ENCODE results near the gene IL1RAPL1. TPM values are rescaled to one million over a fixed set of nuclear protein-coding genes. Genes with fewer than 3 reads are reported as not detected.

The IL1RAPL1 gene
- polyA plus RNA-seq, 1 donor from 2014 or later: not detected

DNA sequence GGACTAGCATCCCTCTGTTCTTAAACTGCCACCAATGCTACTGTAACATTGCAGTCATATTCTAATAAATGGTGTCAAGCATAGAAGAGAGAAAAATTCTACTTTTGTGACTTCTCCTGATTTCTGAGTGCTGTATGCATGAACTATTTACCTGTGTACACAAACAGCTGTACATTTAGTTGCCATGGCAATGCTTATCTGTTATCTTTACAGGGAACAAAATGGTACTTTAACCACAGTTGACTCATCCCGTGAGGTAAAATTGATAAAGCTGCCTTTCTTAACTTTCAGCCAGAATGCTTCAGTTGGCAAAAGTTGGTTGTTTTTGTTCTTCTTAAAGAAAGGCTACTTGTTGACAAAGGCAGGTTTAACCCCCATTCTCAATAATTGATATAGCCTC lies 1040.6 kb downstream of the IL1RAPL1 start:
- Histone ChIP-seq H3K9me3 (ENCODE audit: low read length) (no peaks in the 10 kb centered on the region), H3F3A (ENCODE audit: insufficient read depth, low read length, poor library complexity, severe bottlenecking) (no peaks in the 10 kb centered on the region), H3K79me2 (replicated peaks; ENCODE audit: insufficient read depth, low read length) (no peaks in the 10 kb centered on the region), H2AFZ (ENCODE audit: low read depth, low read length) (no peak overlapping the region), H3K36me3 (ENCODE audit: insufficient read depth, low read length) (no peaks in the 10 kb centered on the region), H4K20me1 (ENCODE audit: insufficient read depth) (no peaks in the 10 kb centered on the region), H3K9me2 (ENCODE audit: insufficient read depth, low read length) (no peaks in the 10 kb centered on the region), H3K4me2 (ENCODE audit: low read length) (no peak overlapping the region), H3K4me3 (ENCODE audit: low read length) (no peak overlapping the region), H3K27ac (ENCODE audit: low read length) (no peak overlapping the region), H3K9ac (ENCODE audit: low read length) (no peak overlapping the region), H3K27me3 (ENCODE audit: insufficient read depth, low read depth, low read length) (no peaks in the 10 kb centered on the region)
- TF ChIP-seq, protein P1, sequence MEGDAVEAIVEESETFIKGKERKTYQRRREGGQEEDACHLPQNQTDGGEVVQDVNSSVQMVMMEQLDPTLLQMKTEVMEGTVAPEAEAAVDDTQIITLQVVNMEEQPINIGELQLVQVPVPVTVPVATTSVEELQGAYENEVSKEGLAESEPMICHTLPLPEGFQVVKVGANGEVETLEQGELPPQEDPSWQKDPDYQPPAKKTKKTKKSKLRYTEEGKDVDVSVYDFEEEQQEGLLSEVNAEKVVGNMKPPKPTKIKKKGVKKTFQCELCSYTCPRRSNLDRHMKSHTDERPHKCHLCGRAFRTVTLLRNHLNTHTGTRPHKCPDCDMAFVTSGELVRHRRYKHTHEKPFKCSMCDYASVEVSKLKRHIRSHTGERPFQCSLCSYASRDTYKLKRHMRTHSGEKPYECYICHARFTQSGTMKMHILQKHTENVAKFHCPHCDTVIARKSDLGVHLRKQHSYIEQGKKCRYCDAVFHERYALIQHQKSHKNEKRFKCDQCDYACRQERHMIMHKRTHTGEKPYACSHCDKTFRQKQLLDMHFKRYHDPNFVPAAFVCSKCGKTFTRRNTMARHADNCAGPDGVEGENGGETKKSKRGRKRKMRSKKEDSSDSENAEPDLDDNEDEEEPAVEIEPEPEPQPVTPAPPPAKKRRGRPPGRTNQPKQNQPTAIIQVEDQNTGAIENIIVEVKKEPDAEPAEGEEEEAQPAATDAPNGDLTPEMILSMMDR (IDR thresholded peaks at IDR 0.05; ENCODE audit: poor library complexity, severe bottlenecking): no peak
- TF ChIP-seq POLR2AphosphoS5 (IDR thresholded peaks at IDR 0.05) (no peak), RAD21 (conservative IDR thresholded peaks at IDR 0.05) (no peak), TAF1 (IDR thresholded peaks at IDR 0.05; ENCODE audit: low read depth) (no peak), EZH2 (IDR thresholded peaks at IDR 0.05; ENCODE audit: borderline replicate concordance, insufficient read depth, low read length, poor library complexity, severe bottlenecking) (no peak), MXI1 (conservative IDR thresholded peaks at IDR 0.05; ENCODE audit: poor library complexity, severe bottlenecking) (no peak), EP300 (conservative IDR thresholded peaks at IDR 0.05; ENCODE audit: poor library complexity, severe bottlenecking) (no peak), SMC3 (conservative IDR thresholded peaks at IDR 0.05; ENCODE audit: poor library complexity) (no peak)
- TF ChIP-seq, protein P2, sequence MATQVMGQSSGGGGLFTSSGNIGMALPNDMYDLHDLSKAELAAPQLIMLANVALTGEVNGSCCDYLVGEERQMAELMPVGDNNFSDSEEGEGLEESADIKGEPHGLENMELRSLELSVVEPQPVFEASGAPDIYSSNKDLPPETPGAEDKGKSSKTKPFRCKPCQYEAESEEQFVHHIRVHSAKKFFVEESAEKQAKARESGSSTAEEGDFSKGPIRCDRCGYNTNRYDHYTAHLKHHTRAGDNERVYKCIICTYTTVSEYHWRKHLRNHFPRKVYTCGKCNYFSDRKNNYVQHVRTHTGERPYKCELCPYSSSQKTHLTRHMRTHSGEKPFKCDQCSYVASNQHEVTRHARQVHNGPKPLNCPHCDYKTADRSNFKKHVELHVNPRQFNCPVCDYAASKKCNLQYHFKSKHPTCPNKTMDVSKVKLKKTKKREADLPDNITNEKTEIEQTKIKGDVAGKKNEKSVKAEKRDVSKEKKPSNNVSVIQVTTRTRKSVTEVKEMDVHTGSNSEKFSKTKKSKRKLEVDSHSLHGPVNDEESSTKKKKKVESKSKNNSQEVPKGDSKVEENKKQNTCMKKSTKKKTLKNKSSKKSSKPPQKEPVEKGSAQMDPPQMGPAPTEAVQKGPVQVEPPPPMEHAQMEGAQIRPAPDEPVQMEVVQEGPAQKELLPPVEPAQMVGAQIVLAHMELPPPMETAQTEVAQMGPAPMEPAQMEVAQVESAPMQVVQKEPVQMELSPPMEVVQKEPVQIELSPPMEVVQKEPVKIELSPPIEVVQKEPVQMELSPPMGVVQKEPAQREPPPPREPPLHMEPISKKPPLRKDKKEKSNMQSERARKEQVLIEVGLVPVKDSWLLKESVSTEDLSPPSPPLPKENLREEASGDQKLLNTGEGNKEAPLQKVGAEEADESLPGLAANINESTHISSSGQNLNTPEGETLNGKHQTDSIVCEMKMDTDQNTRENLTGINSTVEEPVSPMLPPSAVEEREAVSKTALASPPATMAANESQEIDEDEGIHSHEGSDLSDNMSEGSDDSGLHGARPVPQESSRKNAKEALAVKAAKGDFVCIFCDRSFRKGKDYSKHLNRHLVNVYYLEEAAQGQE (IDR thresholded peaks at IDR 0.05; ENCODE audit: borderline replicate concordance): no peak

DNA sequence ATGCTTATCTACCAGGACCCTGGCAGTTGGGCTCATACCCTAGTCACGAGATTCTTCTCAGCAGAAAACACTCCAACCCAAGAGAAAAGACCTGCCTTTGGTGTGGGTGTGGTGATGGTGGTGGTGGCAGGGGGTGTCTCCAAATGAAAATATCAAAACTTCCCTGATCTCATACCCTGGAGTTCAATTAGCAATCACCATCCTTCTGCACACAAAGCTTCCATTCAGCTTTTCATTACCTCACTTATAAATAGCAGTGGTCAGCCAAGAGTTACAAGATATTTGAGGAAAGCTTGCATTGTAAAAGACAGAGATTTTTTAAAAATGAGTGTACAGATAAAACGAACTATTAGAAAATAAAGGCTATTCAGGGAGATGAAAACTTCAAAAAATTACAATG lies 1047.3 kb downstream of the IL1RAPL1 start:
- H3F3A ChIP-seq (ENCODE audit: insufficient read depth, low read length, poor library complexity, severe bottlenecking): no peaks in the 10 kb centered on the region
- no peaks in the 10 kb centered on the region for H4K20me1 ChIP-seq (ENCODE audit: insufficient read depth)
- H2AFZ ChIP-seq (ENCODE audit: low read depth, low read length): no peak overlapping the region
- no peak overlapping the region for H3K9ac ChIP-seq (ENCODE audit: low read length)
- H3K9me2 ChIP-seq (ENCODE audit: insufficient read depth, low read length): no peaks in the 10 kb centered on the region
- H3K4me2 ChIP-seq (ENCODE audit: low read length): no peak overlapping the region
- no peaks in the 10 kb centered on the region for H3K79me2 ChIP-seq (replicated peaks; ENCODE audit: insufficient read depth, low read length)
- no peaks in the 10 kb centered on the region for H3K36me3 ChIP-seq (ENCODE audit: insufficient read depth, low read length)
- H3K4me3 ChIP-seq (ENCODE audit: low read length): no peak overlapping the region
- no peak overlapping the region for H3K27ac ChIP-seq (ENCODE audit: low read length)
- H3K9me3 ChIP-seq (ENCODE audit: low read length): no peaks in the 10 kb centered on the region
- no peaks in the 10 kb centered on the region for H3K27me3 ChIP-seq (ENCODE audit: insufficient read depth, low read depth, low read length)
- TF ChIP-seq MXI1 (conservative IDR thresholded peaks at IDR 0.05; ENCODE audit: poor library complexity, severe bottlenecking) (no peak), TAF1 (IDR thresholded peaks at IDR 0.05; ENCODE audit: low read depth) (no peak), RAD21 (conservative IDR thresholded peaks at IDR 0.05) (no peak), EZH2 (IDR thresholded peaks at IDR 0.05; ENCODE audit: borderline replicate concordance, insufficient read depth, low read length, poor library complexity, severe bottlenecking) (no peak), POLR2AphosphoS5 (IDR thresholded peaks at IDR 0.05) (no peak), SMC3 (conservative IDR thresholded peaks at IDR 0.05; ENCODE audit: poor library complexity) (no peak), EP300 (conservative IDR thresholded peaks at IDR 0.05; ENCODE audit: poor library complexity, severe bottlenecking) (no peak)
- TF ChIP-seq, protein P1 (IDR thresholded peaks at IDR 0.05; ENCODE audit: poor library complexity, severe bottlenecking): no peak
- TF ChIP-seq, protein P2 (IDR thresholded peaks at IDR 0.05; ENCODE audit: borderline replicate concordance): no peak
